ENCODE measurements around the gene GPR78.

Gene GPR78

DNA sequence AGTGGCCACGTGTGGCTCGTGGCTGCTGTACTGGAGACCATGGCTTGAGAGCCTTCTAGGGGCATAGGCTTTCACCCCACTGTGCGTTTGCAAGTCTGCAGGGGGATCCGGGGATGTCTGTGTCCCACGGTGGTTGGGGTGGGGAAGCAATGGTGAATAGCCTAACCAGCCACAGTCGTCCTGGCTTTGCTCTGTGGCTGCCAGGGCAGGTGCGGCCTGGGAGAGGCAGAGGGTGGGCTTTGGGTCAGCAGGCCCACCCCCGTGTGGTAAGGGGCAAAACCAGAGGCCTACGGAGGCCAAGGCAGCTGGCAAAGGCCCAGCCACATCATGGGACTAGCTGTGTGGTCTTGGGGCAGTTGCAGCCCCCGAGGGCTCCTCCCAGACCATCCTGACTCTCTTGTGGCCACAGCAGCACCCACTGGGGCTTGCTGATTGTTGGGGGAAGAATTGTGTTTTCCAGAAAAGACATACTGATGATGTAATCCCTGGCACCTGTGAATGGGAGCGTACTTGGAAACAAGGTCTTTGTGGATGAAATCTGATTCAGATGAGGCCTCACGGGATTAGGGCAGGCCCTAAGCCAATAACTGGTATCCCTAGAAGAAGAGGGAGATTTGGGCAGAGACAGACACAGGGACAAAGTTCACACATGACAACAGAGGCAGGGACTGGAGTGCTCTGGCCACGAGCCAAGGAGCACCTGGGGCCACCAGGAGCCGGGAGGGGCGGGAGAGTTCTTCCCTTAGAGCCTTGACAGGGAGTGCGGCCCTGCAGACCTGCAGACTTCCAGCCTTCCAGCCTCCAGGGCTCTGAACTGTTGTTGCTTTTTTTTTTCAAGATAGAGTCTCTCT, 15.3 kb downstream of the GPR78 start:
- WGBS, result 83% methylated on average over 16 of the region's 16 CpGs
- Histone ChIP-seq H3K27ac (ENCODE audit: low read depth, low read length) (no peak overlapping the region), H3K4me1 (ENCODE audit: insufficient read depth, low read length) (peaks cover 17% of the 10 kb centered on the region; the same call in 1 of the 2 replicates), H3K36me3 (ENCODE audit: insufficient read depth, low read length) (0 out of 2 replicates have a peak, but pooled peaks cover 4% of the 10 kb centered on the region), H3K9me3 (ENCODE audit: insufficient read depth, low read depth, low read length) (no peaks in the 10 kb centered on the region), H3K27me3 (ENCODE audit: insufficient read depth, low read length) (peaks cover 27% of the 10 kb centered on the region), H3K4me3 (ENCODE audit: low read length) (no peak overlapping the region), H3K9ac (ENCODE audit: low read depth, low read length) (no peak overlapping the region)

GRCh38 chr4:8596891-8597290, 16.7 kb downstream of the GPR78 start:
- WGBS, result 89% methylated on average over 9 of the region's 9 CpGs
- Histone ChIP-seq H3K36me3 (ENCODE audit: insufficient read depth, low read length) (peaks cover 8% of the 10 kb centered on the region; the same call in 1 of the 2 replicates), H3K27ac (ENCODE audit: low read depth, low read length) (no peak overlapping the region), H3K27me3 (ENCODE audit: insufficient read depth, low read length) (peaks cover 18% of the 10 kb centered on the region), H3K9ac (ENCODE audit: low read depth, low read length) (no peak overlapping the region), H3K4me3 (ENCODE audit: low read length) (no peak overlapping the region), H3K9me3 (ENCODE audit: insufficient read depth, low read depth, low read length) (no peaks in the 10 kb centered on the region), H3K4me1 (ENCODE audit: insufficient read depth, low read length) (peaks cover 12% of the 10 kb centered on the region; the same call in 1 of the 2 replicates)

- Histone ChIP-seq H3K27ac (ENCODE audit: low read depth, low read length) (no peak overlapping the region), H3K27me3 (ENCODE audit: insufficient read depth, low read length) (peaks cover 13% of the 10 kb centered on the region), H3K4me1 (ENCODE audit: insufficient read depth, low read length) (peaks cover 8% of the 10 kb centered on the region; the same call in 1 of the 2 replicates), H3K9ac (ENCODE audit: low read depth, low read length) (no peak overlapping the region), H3K9me3 (ENCODE audit: insufficient read depth, low read depth, low read length) (no peaks in the 10 kb centered on the region), H3K4me3 (ENCODE audit: low read length) (no peak overlapping the region), H3K36me3 (ENCODE audit: insufficient read depth, low read length) (peaks cover 8% of the 10 kb centered on the region; the same call in 1 of the 2 replicates)
- 94% methylated on average over 13 of the region's 13 CpGs for WGBS
Observed at GRCh38 chr4:8597319-8597718, 17.1 kb downstream of the GPR78 start.

GRCh38 chr4:8597791-8598190, 17.6 kb downstream of the GPR78 start:
- Histone ChIP-seq H3K27me3 (ENCODE audit: insufficient read depth, low read length) (peaks cover 10% of the 10 kb centered on the region), H3K4me1 (ENCODE audit: insufficient read depth, low read length) (0 out of 2 replicates have a peak, but pooled peaks cover 6% of the 10 kb centered on the region), H3K36me3 (ENCODE audit: insufficient read depth, low read length) (peaks cover 8% of the 10 kb centered on the region; the same call in 1 of the 2 replicates), H3K9ac (ENCODE audit: low read depth, low read length) (no peak overlapping the region), H3K9me3 (ENCODE audit: insufficient read depth, low read depth, low read length) (no peaks in the 10 kb centered on the region), H3K27ac (ENCODE audit: low read depth, low read length) (no peak overlapping the region), H3K4me3 (ENCODE audit: low read length) (no peak overlapping the region)
- 94% methylated on average over 13 of the region's 15 CpGs for WGBS

DNA sequence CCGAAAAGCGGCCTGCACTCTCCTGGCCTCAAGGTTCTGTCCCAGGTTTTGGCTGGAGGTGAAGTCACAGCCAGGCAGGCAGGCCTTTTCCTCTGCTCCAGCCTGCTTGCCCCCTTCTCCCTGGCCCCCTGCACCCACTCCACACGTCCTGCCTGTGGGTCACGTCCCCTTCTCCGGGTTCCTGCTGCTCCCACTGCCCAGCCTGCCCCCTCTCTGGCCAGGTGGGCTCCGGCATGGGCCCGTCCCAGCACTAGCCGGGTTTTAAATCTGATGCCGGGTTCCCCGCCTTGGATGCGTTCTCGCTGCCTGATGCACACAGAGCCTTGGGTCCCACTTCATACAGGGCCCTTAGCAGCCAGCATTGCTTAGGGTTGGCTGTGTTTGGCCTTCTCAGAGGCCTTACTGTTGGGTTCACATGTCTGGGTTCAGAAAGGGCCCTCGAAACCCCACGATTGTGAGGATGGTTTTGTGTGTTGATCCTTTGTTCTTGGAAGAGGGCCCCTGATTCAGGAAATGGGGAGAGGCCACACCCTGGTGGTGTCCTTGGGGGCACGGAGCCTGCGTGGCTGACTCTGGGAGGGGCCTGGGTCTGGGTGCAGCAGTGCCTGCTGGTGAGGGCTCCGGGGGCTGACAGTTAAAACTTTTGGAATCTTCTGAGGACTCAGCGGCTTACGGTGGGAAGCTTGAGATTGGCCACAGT, 18.3 kb downstream of the GPR78 start:
- Histone ChIP-seq H3K9me3 (ENCODE audit: insufficient read depth, low read depth, low read length) (no peaks in the 10 kb centered on the region), H3K9ac (ENCODE audit: low read depth, low read length) (no peak overlapping the region)

GRCh38 chr4:8599091-8599460, 18.9 kb downstream of the GPR78 start:
- no peak overlapping the region for H3K27ac ChIP-seq (ENCODE audit: low read depth, low read length)
- H3K4me3 ChIP-seq (ENCODE audit: low read length), result no peak overlapping the region
- 94% methylated on average over 8 of the region's 8 CpGs for WGBS
- H3K9ac ChIP-seq (ENCODE audit: low read depth, low read length), result no peak overlapping the region
- no peaks in the 10 kb centered on the region for H3K9me3 ChIP-seq (ENCODE audit: insufficient read depth, low read depth, low read length)
- no peaks in the 10 kb centered on the region for H3K27me3 ChIP-seq (ENCODE audit: insufficient read depth, low read length)
- H3K36me3 ChIP-seq (ENCODE audit: insufficient read depth, low read length), result peaks cover 13% of the 10 kb centered on the region
- H3K4me1 ChIP-seq (ENCODE audit: insufficient read depth, low read length), result no peaks in the 10 kb centered on the region

More for the DNA sequence above, 18.3 kb downstream of the GPR78 start:
- no peak overlapping the region for H3K4me3 ChIP-seq (ENCODE audit: low read length)
- no peak overlapping the region for H3K27ac ChIP-seq (ENCODE audit: low read depth, low read length)
- 95% methylated on average over 19 of the region's 19 CpGs for WGBS
- H3K27me3 ChIP-seq (ENCODE audit: insufficient read depth, low read length), result peaks cover 3% of the 10 kb centered on the region
- peaks cover 10% of the 10 kb centered on the region for H3K36me3 ChIP-seq (ENCODE audit: insufficient read depth, low read length)
- H3K4me1 ChIP-seq (ENCODE audit: insufficient read depth, low read length), result 0 out of 2 replicates have a peak, but pooled peaks cover under 1% of the 10 kb centered on the region

- Histone ChIP-seq H3K27ac (ENCODE audit: low read depth, low read length) (no peak overlapping the region), H3K4me3 (ENCODE audit: low read length) (no peak overlapping the region), H3K9ac (ENCODE audit: low read depth, low read length) (no peak overlapping the region), H3K36me3 (ENCODE audit: insufficient read depth, low read length) (peaks cover 13% of the 10 kb centered on the region), H3K9me3 (ENCODE audit: insufficient read depth, low read depth, low read length) (no peaks in the 10 kb centered on the region), H3K27me3 (ENCODE audit: insufficient read depth, low read length) (no peaks in the 10 kb centered on the region), H3K4me1 (ENCODE audit: insufficient read depth, low read length) (no peaks in the 10 kb centered on the region)
- 78% methylated on average over 9 of the region's 9 CpGs for WGBS
Observed at GRCh38 chr4:8599657-8600056, 19.5 kb downstream of the GPR78 start.

DNA sequence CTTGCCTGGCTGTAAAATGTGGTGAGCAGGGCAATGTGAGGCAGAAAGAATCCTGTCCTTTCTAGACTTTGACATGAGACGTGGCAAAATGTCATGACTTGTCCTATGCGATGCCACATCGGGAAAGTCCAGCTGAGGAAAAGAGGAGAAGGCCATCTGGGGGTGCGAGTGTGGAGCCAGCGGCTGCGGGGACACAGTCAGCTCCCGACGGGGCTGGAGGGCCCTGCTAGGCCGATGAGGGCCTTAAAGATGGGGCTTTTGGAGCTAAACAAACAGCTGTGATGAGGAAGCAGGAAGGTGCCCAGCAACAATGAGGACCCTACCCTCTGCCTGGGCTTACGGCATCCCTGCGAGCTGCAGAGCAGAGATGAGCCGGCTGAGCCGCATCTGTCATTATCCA, 20.1 kb downstream of the GPR78 start:
- no peak overlapping the region for H3K4me3 ChIP-seq (ENCODE audit: low read length)
- no peak overlapping the region for H3K9ac ChIP-seq (ENCODE audit: low read depth, low read length)
- H3K9me3 ChIP-seq (ENCODE audit: insufficient read depth, low read depth, low read length), result no peaks in the 10 kb centered on the region
- H3K4me1 ChIP-seq (ENCODE audit: insufficient read depth, low read length), result no peaks in the 10 kb centered on the region
- H3K36me3 ChIP-seq (ENCODE audit: insufficient read depth, low read length), result peaks cover 14% of the 10 kb centered on the region
- no peak overlapping the region for H3K27ac ChIP-seq (ENCODE audit: low read depth, low read length)
- no peaks in the 10 kb centered on the region for H3K27me3 ChIP-seq (ENCODE audit: insufficient read depth, low read length)
- 93% methylated on average over 13 of the region's 13 CpGs for WGBS

DNA sequence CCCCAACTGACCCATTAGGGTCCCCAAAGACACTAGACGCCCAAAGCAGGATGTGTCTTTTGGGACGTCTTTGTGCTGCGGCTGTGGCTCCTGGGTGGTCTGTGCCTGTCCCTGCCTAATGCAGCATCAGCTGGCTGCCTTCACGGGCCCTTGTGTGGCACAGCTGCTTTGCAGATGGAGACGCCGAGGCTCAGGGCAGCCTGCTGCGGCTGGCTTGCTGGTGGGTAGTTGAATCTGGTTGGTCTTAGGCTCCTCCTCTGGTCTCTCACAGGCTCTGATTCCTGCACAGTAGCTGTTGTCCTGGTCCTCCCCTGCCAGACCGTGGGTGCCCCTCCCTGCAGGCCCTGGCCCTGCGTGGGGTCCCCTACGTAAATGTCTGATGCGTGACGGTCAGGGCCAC, 20.5 kb downstream of the GPR78 start:
- no peak overlapping the region for H3K9ac ChIP-seq (ENCODE audit: low read depth, low read length)
- no peak overlapping the region for H3K27ac ChIP-seq (ENCODE audit: low read depth, low read length)
- no peaks in the 10 kb centered on the region for H3K27me3 ChIP-seq (ENCODE audit: insufficient read depth, low read length)
- WGBS, result 91% methylated on average over 12 of the region's 12 CpGs
- no peaks in the 10 kb centered on the region for H3K4me1 ChIP-seq (ENCODE audit: insufficient read depth, low read length)
- H3K9me3 ChIP-seq (ENCODE audit: insufficient read depth, low read depth, low read length), result no peaks in the 10 kb centered on the region
- H3K36me3 ChIP-seq (ENCODE audit: insufficient read depth, low read length), result peaks cover 18% of the 10 kb centered on the region
- no peak overlapping the region for H3K4me3 ChIP-seq (ENCODE audit: low read length)

DNA sequence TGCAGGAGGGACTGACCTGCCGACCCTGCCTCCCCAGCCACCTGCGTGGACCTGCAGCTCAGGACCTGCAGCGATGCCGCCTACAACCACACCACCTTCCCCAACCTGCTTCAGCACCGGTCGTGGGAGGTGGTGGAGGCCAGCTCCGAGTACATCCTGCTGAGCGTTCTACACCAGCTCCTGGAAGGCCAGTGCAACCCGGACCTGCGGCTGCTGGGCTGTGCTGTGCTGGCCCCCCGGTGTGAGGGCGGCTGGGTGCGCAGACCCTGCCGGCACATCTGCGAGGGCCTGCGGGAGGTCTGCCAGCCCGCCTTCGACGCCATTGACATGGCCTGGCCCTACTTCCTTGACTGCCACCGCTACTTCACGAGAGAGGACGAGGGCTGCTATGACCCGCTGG, 20.9 kb downstream of the GPR78 start:
- no peak overlapping the region for H3K27ac ChIP-seq (ENCODE audit: low read depth, low read length)
- no peaks in the 10 kb centered on the region for H3K4me1 ChIP-seq (ENCODE audit: insufficient read depth, low read length)
- H3K27me3 ChIP-seq (ENCODE audit: insufficient read depth, low read length), result no peaks in the 10 kb centered on the region
- H3K4me3 ChIP-seq (ENCODE audit: low read length), result no peak overlapping the region
- peaks cover 20% of the 10 kb centered on the region for H3K36me3 ChIP-seq (ENCODE audit: insufficient read depth, low read length)
- H3K9me3 ChIP-seq (ENCODE audit: insufficient read depth, low read depth, low read length), result no peaks in the 10 kb centered on the region
- H3K9ac ChIP-seq (ENCODE audit: low read depth, low read length), result no peak overlapping the region
- 96% methylated on average over 23 of the region's 23 CpGs for WGBS

DNA sequence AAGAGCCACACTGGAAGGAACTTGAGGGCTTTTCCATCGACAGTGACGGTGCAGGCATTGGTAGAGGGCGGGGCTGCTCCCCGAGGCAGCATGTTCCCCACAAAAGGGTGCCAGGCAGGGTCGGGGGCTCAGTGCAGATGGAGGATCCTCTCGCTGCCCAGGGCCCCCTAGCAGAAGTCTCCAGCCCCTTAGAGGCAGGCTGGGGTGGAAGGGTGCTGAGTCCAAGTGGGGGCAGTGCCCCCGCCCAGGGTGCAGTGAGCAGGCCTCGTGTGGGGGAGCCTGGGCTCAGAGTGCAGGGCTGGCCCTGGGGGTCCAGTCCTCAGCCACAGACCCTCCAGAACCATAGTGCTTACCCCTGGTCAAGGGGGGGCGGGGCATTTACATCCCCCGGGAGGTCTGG, 21.4 kb downstream of the GPR78 start:
- no peaks in the 10 kb centered on the region for H3K27me3 ChIP-seq (ENCODE audit: insufficient read depth, low read length)
- H3K9me3 ChIP-seq (ENCODE audit: insufficient read depth, low read depth, low read length), result no peaks in the 10 kb centered on the region
- no peak overlapping the region for H3K27ac ChIP-seq (ENCODE audit: low read depth, low read length)
- WGBS, result 95% methylated on average over 10 of the region's 10 CpGs
- H3K36me3 ChIP-seq (ENCODE audit: insufficient read depth, low read length), result peaks cover 20% of the 10 kb centered on the region
- no peak overlapping the region for H3K4me3 ChIP-seq (ENCODE audit: low read length)
- no peak overlapping the region for H3K9ac ChIP-seq (ENCODE audit: low read depth, low read length)
- no peaks in the 10 kb centered on the region for H3K4me1 ChIP-seq (ENCODE audit: insufficient read depth, low read length)
